Naive thymus-derived CD8-positive, alpha-beta T cell (primary cell): ENCODE data around the gene CMIP. TPM values are rescaled to one million over a fixed set of nuclear protein-coding genes. Genes with fewer than 3 reads are reported as not detected.

Source experiments
- ATAC-seq, 2 donors: fragments of 150-1000 bp; cut with Tn5 transposase in 1 of 2; sonication (Bioruptor Pico), chemical (Tn5 transposase) in 1 of 2; 1 replicate in 1 of 2; 2 replicates in 1 of 2; pipeline ENCODE4 v1.10.0; 2021; ENCODE audit warnings: mild to moderate bottlenecking in 2 of 2, moderate library complexity in 2 of 2
- POLR2A ChIA-PET: fragments of 350-600 bp; sonication (Branson Sonifier 250); formaldehyde crosslinking; loops from one replicate; lab custom pipeline; 2021; ENCODE audit warnings: antibody characterized with exemption; lab: Charles Lee
- DNase-seq, 10 donors: peaks; one replicate each; pipeline versions ENCODE4 v3.0.0 to v3.0.0-alpha.2; 2020 to 2022
- H3K27ac Mint-ChIP-seq, 10 donors: one replicate each; pipeline ENCODE4 v1.8.0; 2020 to 2022; ENCODE audit warnings: mild to moderate bottlenecking in 10 of 10, mixed read lengths in 10 of 10, moderate library complexity in 4 of 10, inconsistent platforms in 1 of 10
- H3K27me3 Mint-ChIP-seq, 5 donors: one replicate each; pipeline ENCODE4 v1.8.0; 2021 to 2022; ENCODE audit warnings: mixed read lengths in 5 of 5
- H3K36me3 Mint-ChIP-seq, 3 donors: one replicate each; pipeline ENCODE4 v1.8.0; 2020 to 2022; ENCODE audit warnings: mixed read lengths in 3 of 3, mild to moderate bottlenecking in 2 of 3, inconsistent platforms in 1 of 3
- H3K4me1 Mint-ChIP-seq, 4 donors: one replicate each; pipeline ENCODE4 v1.8.0; 2021 to 2022; ENCODE audit warnings: mixed read lengths in 4 of 4
- H3K4me3 Mint-ChIP-seq, 10 donors: one replicate each; pipeline ENCODE4 v1.8.0; 2020 to 2022; ENCODE audit warnings: mild to moderate bottlenecking in 10 of 10, mixed read lengths in 10 of 10, moderate library complexity in 6 of 10, inconsistent platforms in 1 of 10
- H3K9me3 Mint-ChIP-seq, 9 donors: one replicate each; pipeline ENCODE4 v1.8.0; 2020 to 2022; ENCODE audit warnings: mixed read lengths in 9 of 9, mild to moderate bottlenecking in 3 of 9, inconsistent platforms in 1 of 9, moderate library complexity in 1 of 9
- polyA plus RNA-seq, 3 donors: library from polyadenylated mRNA; unstranded; fragments of 300-500 nt; fragmentation: Illumina TruSeq; gene quantifications; one replicate each; pipeline ENCODE4 v1.2.3, GENCODE V29; 2021
- total RNA-seq, 8 experiments: library from RNA in 2 of 8; stranded (reverse) in 2 of 8; gene quantifications; one replicate each; pipeline ENCODE4 v1.2.3 and lab custom pipeline; 2021 to 2026

Gene CMIP
- total and polyA plus RNA-seq, 5 experiments from 2014 or later: 0.31 to 41.5 (median 1.3) TPM

GRCh38 chr16:81531419-81531821 is 86.8 kb downstream of the CMIP start:
- no peaks in the 10 kb centered on the region for H3K27me3 Mint-ChIP-seq

GRCh38 chr16:81532491-81533174 is 88.0 kb downstream of the CMIP start:
- POLR2A ChIA-PET: no interaction called here
- peaks cover 19 to 40% (median 33%) of the 10 kb centered on the region in 4 donors for H3K4me1 Mint-ChIP-seq

More at GRCh38 chr16:81531419-81531821, 86.8 kb downstream of the CMIP start:
- peaks cover 27 to 52% (median 42%) of the 10 kb centered on the region in 4 donors for H3K4me1 Mint-ChIP-seq
- no peaks in the 10 kb centered on the region for H3K9me3 Mint-ChIP-seq
- no peak for ATAC-seq
- H3K4me3 Mint-ChIP-seq: no peak overlapping the region
- H3K27ac Mint-ChIP-seq: peak overlapping the region in 1 of 10 donors; percentile 63
- peaks cover 0 to 7% (median 0%) of the 10 kb centered on the region in 3 donors for H3K36me3 Mint-ChIP-seq
- DNase-seq: no peak
- POLR2A ChIA-PET: no interaction called here

DNA sequence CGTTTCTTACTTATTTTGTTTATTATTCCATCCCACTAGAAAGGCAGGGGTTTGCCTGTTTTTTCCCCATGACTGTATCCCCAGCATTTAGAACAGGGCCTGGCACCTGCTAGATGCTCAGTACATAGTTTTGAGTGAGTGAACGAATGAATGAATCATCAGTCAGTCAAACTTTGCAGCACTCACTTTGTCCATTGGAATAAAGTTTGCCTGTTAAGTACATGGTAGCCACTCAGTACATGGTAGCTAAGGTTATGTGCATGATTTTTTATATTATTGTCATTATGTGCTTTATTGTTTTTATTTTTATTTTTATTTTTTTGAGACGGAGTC is 88.5 kb downstream of the CMIP start:
- Mint-ChIP-seq H3K9me3 (no peaks in the 10 kb centered on the region), H3K27ac (peak overlapping the region in 3 of 10 donors; percentile 44 to 80 (median 55)), H3K27me3 (no peaks in the 10 kb centered on the region), H3K4me3 (no peak overlapping the region), H3K36me3 (peaks cover 0 to 7% (median 0%) of the 10 kb centered on the region in 3 donors), H3K4me1 (peaks cover 21 to 39% (median 35%) of the 10 kb centered on the region in 4 donors)
- ATAC-seq (no peak), DNase-seq (no peak)
- POLR2A ChIA-PET: no interaction called here

More at GRCh38 chr16:81532491-81533174, 88.0 kb downstream of the CMIP start:
- no peak for ATAC-seq
- peaks cover 0 to 7% (median 0%) of the 10 kb centered on the region in 3 donors for H3K36me3 Mint-ChIP-seq
- peak overlapping the region in 4 of 10 donors; percentile 44 to 80 (median 52) for H3K27ac Mint-ChIP-seq
- DNase-seq: no peak
- H3K27me3 Mint-ChIP-seq: no peaks in the 10 kb centered on the region
- no peaks in the 10 kb centered on the region for H3K9me3 Mint-ChIP-seq
- no peak overlapping the region for H3K4me3 Mint-ChIP-seq

GRCh38 chr16:81535679-81536360 is 91.2 kb downstream of the CMIP start:
- Mint-ChIP-seq H3K4me3 (no peak overlapping the region), H3K27me3 (no peaks in the 10 kb centered on the region), H3K4me1 (peaks cover 14 to 36% (median 27%) of the 10 kb centered on the region in 4 donors), H3K9me3 (no peaks in the 10 kb centered on the region), H3K36me3 (peaks cover 0 to 7% (median 0%) of the 10 kb centered on the region in 3 donors), H3K27ac (no peak overlapping the region)
- no peak for DNase-seq
- POLR2A ChIA-PET: no interaction called here
- ATAC-seq: no peak

GRCh38 chr16:81536648-81537047 is 92.0 kb downstream of the CMIP start:
- peaks cover 12 to 39% (median 28%) of the 10 kb centered on the region in 4 donors for H3K4me1 Mint-ChIP-seq
- no peaks in the 10 kb centered on the region for H3K27me3 Mint-ChIP-seq
- H3K27ac Mint-ChIP-seq: peak overlapping the region in 2 of 10 donors; percentile 20 to 48
- DNase-seq (no peak), ATAC-seq (no peak)
- POLR2A ChIA-PET: no interaction called here
- H3K9me3 Mint-ChIP-seq: no peaks in the 10 kb centered on the region
- peaks cover 0 to 7% (median 0%) of the 10 kb centered on the region in 3 donors for H3K36me3 Mint-ChIP-seq
- no peak overlapping the region for H3K4me3 Mint-ChIP-seq

DNA sequence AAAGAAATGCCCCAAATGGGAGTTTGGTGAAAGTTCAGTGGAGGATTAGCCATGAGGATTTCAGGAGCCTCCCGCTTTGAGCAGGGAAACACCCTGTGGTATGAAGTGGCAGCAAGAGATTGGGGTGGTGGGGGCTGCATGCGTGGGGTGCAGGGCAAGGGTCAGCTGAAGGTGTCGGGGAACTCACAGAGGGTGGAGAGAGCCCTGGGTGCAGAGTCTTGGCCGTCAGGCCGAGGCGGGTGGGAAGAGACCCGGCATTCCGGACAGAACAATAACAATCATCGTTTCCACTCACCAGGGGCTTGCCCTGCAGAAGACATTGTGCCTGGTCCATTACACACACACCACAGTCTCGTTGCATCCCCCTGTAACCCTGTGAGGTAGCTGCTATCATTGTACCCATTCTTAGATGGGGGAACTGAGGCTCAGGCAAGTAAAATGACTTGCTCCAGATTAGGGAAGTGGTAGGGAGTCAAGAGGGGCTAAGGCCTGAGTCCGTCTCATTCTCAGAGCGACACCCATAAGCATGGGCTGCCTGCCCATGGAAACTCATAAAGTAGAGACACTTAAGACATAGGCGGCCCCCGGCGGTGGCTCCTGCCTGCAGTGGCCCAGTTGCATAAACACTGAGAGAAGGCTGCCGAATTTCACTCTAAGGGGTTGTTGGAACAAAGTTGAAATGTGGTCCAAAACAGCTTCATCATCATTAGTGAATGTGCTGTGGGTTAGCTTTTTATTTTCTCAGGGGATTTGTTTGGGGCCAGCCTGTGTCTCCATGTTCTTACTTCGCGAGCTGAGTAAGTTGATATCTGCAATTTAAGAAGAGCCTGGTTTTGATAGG is 93.3 kb downstream of the CMIP start:
- Mint-ChIP-seq H3K4me1 (peaks cover 14 to 45% (median 34%) of the 10 kb centered on the region in 4 donors), H3K27ac (peak overlapping the region in 2 of 10 donors; percentile 15 to 58), H3K27me3 (no peaks in the 10 kb centered on the region), H3K36me3 (peaks cover 0 to 5% (median 0%) of the 10 kb centered on the region in 3 donors), H3K9me3 (no peaks in the 10 kb centered on the region), H3K4me3 (no peak overlapping the region)
- POLR2A ChIA-PET: no interaction called here
- no peak for DNase-seq
- ATAC-seq: no peak

- Mint-ChIP-seq H3K36me3 (peaks cover 0 to 5% (median 0%) of the 10 kb centered on the region in 3 donors), H3K9me3 (no peaks in the 10 kb centered on the region), H3K4me3 (no peak overlapping the region), H3K27ac (peak overlapping the region in 4 of 10 donors; percentile 12 to 61 (median 36)), H3K4me1 (peaks cover 19 to 53% (median 43%) of the 10 kb centered on the region in 4 donors), H3K27me3 (no peaks in the 10 kb centered on the region)
- DNase-seq: no peak
- POLR2A ChIA-PET: no interaction called here
- no peak for ATAC-seq
Measured at GRCh38 chr16:81539009-81539758, 94.6 kb downstream of the CMIP start.

GRCh38 chr16:81539759-81540472 is 95.3 kb downstream of the CMIP start:
- H3K27me3 Mint-ChIP-seq: no peaks in the 10 kb centered on the region
- POLR2A ChIA-PET: interaction anchor here (0.7 kb wide), 1 partner anchor 841 kb away, joined by 3 read pairs; no protein-coding TSS in a partner anchor
- peak overlapping the region in 1 of 10 donors; percentile 1 for H3K4me3 Mint-ChIP-seq
- ATAC-seq (no peak), DNase-seq (no peak)
- H3K4me1 Mint-ChIP-seq: peaks cover 22 to 60% (median 49%) of the 10 kb centered on the region in 4 donors
- H3K9me3 Mint-ChIP-seq: no peaks in the 10 kb centered on the region
- peak overlapping the region in 3 of 10 donors; percentile 12 to 61 (median 53) for H3K27ac Mint-ChIP-seq
- H3K36me3 Mint-ChIP-seq: peaks cover 0 to 5% (median 0%) of the 10 kb centered on the region in 3 donors

GRCh38 chr16:81541314-81541713 is 96.7 kb downstream of the CMIP start:
- Mint-ChIP-seq H3K27me3 (no peaks in the 10 kb centered on the region), H3K4me1 (peaks cover 27 to 67% (median 61%) of the 10 kb centered on the region in 4 donors), H3K4me3 (peak overlapping the region in 1 of 10 donors; percentile 24), H3K36me3 (no peaks in the 10 kb centered on the region), H3K9me3 (no peaks in the 10 kb centered on the region), H3K27ac (peak overlapping the region in 3 of 10 donors; percentile 33 to 69 (median 61))
- POLR2A ChIA-PET: no interaction called here
- ATAC-seq: no peak
- no peak for DNase-seq

DNA sequence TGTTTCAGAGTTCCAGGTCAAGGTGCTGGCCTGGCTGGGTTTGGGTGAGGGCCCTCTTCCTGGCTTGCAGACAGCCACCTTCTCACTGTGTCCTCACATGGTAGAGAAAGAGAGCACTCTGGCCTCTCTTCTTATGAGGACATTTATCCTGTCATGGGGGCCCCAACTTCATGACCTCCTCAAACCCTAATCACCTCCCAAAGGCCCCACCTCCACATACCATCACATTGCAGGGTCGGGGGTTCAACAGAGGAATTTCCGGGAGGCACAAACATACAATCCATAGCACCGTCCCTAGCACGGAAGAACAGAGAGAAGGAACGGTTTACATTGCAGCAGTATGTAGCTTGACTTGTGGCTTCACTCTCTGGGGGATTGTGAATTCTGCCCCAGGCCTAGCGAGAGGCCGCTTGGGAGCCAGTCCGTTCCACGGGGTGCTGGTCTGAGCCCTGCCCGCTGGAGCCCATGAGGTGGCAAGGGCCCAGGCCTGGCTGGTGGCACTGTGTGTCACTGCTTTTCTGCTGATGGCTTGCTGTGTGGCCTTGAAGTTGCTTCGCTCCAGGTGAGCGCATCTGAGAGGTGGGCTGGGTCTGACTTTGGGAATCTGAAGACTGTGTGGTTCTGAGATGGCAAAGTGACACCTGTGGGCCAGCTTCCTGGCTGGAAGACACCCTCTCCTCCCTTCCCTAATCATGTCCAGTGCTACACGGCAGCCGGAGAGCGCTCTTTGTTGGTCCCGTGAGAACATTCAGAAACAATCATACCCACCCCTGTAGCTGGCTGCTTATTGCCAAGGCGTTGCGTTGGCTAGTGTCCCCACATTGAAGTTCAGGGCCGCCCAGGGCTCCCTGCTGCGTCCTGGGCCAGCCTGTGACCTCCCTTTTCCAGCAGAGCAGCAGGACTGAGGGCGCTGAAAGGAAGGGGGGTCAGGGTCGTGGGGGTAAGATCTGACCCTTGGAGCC is 98.3 kb downstream of the CMIP start:
- Mint-ChIP-seq H3K27me3 (no peaks in the 10 kb centered on the region), H3K9me3 (no peaks in the 10 kb centered on the region), H3K36me3 (no peaks in the 10 kb centered on the region), H3K27ac (peak overlapping the region in 5 of 10 donors; percentile 25 to 62 (median 47)), H3K4me3 (peak overlapping the region in 1 of 10 donors; percentile 30), H3K4me1 (peaks cover 33 to 76% (median 69%) of the 10 kb centered on the region in 4 donors)
- DNase-seq: no peak
- no peak for ATAC-seq
- POLR2A ChIA-PET: no interaction called here
